NCI-H2227 treated with DMSO at 0.1 percent for 48 hours (cell line): ENCODE measurements around the gene CGB3.
"Not testable (repeated sequence)": the region's sequence is repeated elsewhere in the genome, so short reads cannot be mapped to it uniquely, and the experiment has no call there.

Experiments
- DNase-seq: peaks from one replicate; lab custom pipeline; 2025; lab: John Stamatoyannopoulos, UW

The CGB3 gene

GRCh38 chr19:49042666-49043065 is 18.5 kb upstream of the CGB3 start:
- not testable (repeated sequence) for DNase-seq

- no peak for DNase-seq
Measured at GRCh38 chr19:49042177-49042576, 18.0 kb upstream of the CGB3 start.

- not testable (repeated sequence) for DNase-seq
Measured at GRCh38 chr19:49039736-49040135, 15.6 kb upstream of the CGB3 start.

GRCh38 chr19:49038557-49039276 is 14.6 kb upstream of the CGB3 start:
- not testable (repeated sequence) for DNase-seq

- DNase-seq, result not testable (repeated sequence)
Measured at GRCh38 chr19:49038111-49038510, 14.0 kb upstream of the CGB3 start.

- not testable (repeated sequence) for DNase-seq
Measured at GRCh38 chr19:49036815-49037214, 12.7 kb upstream of the CGB3 start, which contains the start of gene CGB1. Gene CGB1 (minus strand): TSS chr19:49036895. CDS start chr19:49036711, 184 bp downstream.

GRCh38 chr19:49031642-49032301 is 7.6 kb upstream of the CGB3 start, which contains the start of gene CGB2:
Gene CGB2 (plus strand): TSS chr19:49031890. CDS start chr19:49032096, 206 bp downstream.
- DNase-seq, result not testable (repeated sequence)

- not testable (repeated sequence) for DNase-seq
Measured at GRCh38 chr19:49030323-49030722, 6.2 kb upstream of the CGB3 start.

- DNase-seq, result not testable (repeated sequence)
Measured at GRCh38 chr19:49029749-49030148, 5.6 kb upstream of the CGB3 start.

GRCh38 chr19:49028686-49029085 is 4.6 kb upstream of the CGB3 start:
- DNase-seq, result not testable (repeated sequence)

GRCh38 chr19:49025599-49025998 is 1.5 kb upstream of the CGB3 start:
- not testable (repeated sequence) for DNase-seq

- DNase-seq, result not testable (repeated sequence)
Measured at GRCh38 chr19:49025088-49025487, 955 bp upstream of the CGB3 start.

GRCh38 chr19:49022116-49022515 is 2.0 kb downstream of the CGB3 start:
- no peak for DNase-seq

- DNase-seq, result no peak
Measured at GRCh38 chr19:49020931-49021895, 2.9 kb downstream of the CGB3 start.

- DNase-seq, result no peak
Measured at GRCh38 chr19:49020342-49020741, 3.8 kb downstream of the CGB3 start.

GRCh38 chr19:49019242-49019932 is 4.7 kb downstream of the CGB3 start:
- no peak for DNase-seq

GRCh38 chr19:49018388-49019241 is 5.5 kb downstream of the CGB3 start:
- not testable (repeated sequence) for DNase-seq

GRCh38 chr19:49017666-49018351 is 6.3 kb downstream of the CGB3 start:
- DNase-seq, result peak; percentile 36

GRCh38 chr19:49017041-49017665 is 7.0 kb downstream of the CGB3 start, which contains the start of gene LHB:
Gene LHB (minus strand): TSS chr19:49017091. CDS start chr19:49017081, 10 bp downstream.
- no peak for DNase-seq
